Measurements from ENCODE around the gene ATIC.

- TF ChIP-seq POLR2AphosphoS5 (IDR thresholded peaks at IDR 0.05; ENCODE audit: borderline replicate concordance, low read depth, low read length) (no peak), EZH2 (IDR thresholded peaks at IDR 0.05) (no peak)
Measured at GRCh38 chr2:215379948-215380347, 68.1 kb downstream of the ATIC start.
